HG02588 (cell line): Measurements from ENCODE around the gene THOC7.

Source experiments
- ATAC-seq: cut with Tn5 transposase; IDR thresholded peaks from one replicate; pipeline ENCODE4 v1.9.1; 2021; ENCODE audit warnings: mild to moderate bottlenecking, moderate library complexity; ENCODE audit not compliant: unreplicated experiment

The THOC7 gene

GRCh38 chr3:63847718-63848450 is 15.7 kb downstream of the THOC7 start:
- no peak for ATAC-seq

- no peak for ATAC-seq
Observed at GRCh38 chr3:63845215-63845614, 18.4 kb downstream of the THOC7 start.

- ATAC-seq = no peak
Observed at GRCh38 chr3:63842127-63842526, 21.5 kb downstream of the THOC7 start.

- no peak for ATAC-seq
Observed at GRCh38 chr3:63841704-63842103, 21.9 kb downstream of the THOC7 start.

GRCh38 chr3:63832395-63832794 is 31.2 kb downstream of the THOC7 start:
- no peak for ATAC-seq

GRCh38 chr3:63830526-63830925 is 33.1 kb downstream of the THOC7 start:
- ATAC-seq = no peak

GRCh38 chr3:63824309-63824708 is 39.3 kb downstream of the THOC7 start:
- ATAC-seq = no peak

- no peak for ATAC-seq
Observed at GRCh38 chr3:63819151-63819398, 44.5 kb downstream of the THOC7 start, which contains the start of gene C3orf49. C3orf49 (plus strand) TSS chr3:63819299; CDS start chr3:63819472, 173 bp downstream.

GRCh38 chr3:63818282-63819150 is 45.1 kb downstream of the THOC7 start:
- no peak for ATAC-seq

- ATAC-seq = no peak
Observed at GRCh38 chr3:63817225-63817624, 46.4 kb downstream of the THOC7 start.

GRCh38 chr3:63814237-63814636 is 49.4 kb downstream of the THOC7 start:
- no peak for ATAC-seq

- no peak for ATAC-seq
Observed at GRCh38 chr3:63809607-63810006, 54.0 kb downstream of the THOC7 start.

GRCh38 chr3:63808633-63809032 is 55.0 kb downstream of the THOC7 start:
- no peak for ATAC-seq

- no peak for ATAC-seq
Observed at GRCh38 chr3:63807961-63808565, 55.5 kb downstream of the THOC7 start.

GRCh38 chr3:63803911-63804310 is 59.7 kb downstream of the THOC7 start:
- ATAC-seq = no peak

GRCh38 chr3:63800097-63800496 is 63.5 kb downstream of the THOC7 start:
- ATAC-seq = no peak

- no peak for ATAC-seq
Observed at GRCh38 chr3:63798949-63799348, 64.7 kb downstream of the THOC7 start.

- ATAC-seq = no peak
Observed at GRCh38 chr3:63798544-63798943, 65.1 kb downstream of the THOC7 start.

GRCh38 chr3:63795438-63795837 is 68.2 kb downstream of the THOC7 start:
- no peak for ATAC-seq

- ATAC-seq = no peak
Observed at GRCh38 chr3:63791974-63792373, 71.6 kb downstream of the THOC7 start.
